Esophagus muscularis mucosa (tissue), 4 donors: Measurements from ENCODE around the gene FANK1.
"Not testable (repeated sequence)": the region's sequence is repeated elsewhere in the genome, so short reads cannot be mapped to it uniquely, and the experiment has no call there.

Experiments
- EP300 ChIP-seq: sonication (generic); formaldehyde crosslinking; IDR thresholded peaks from one replicate; pipeline ENCODE4 v1.6.1; 2017; ENCODE audit warnings: antibody characterized with exemption
- POLR2A ChIP-seq: fragments of 450-650 bp; IDR thresholded peaks from one replicate; pipeline ENCODE4 v1.6.1; 2017; ENCODE audit warnings: antibody characterized with exemption, moderate library complexity, mild to moderate bottlenecking, low read depth
- POLR2AphosphoS5 ChIP-seq, 2 donors: sonication (generic); formaldehyde crosslinking; IDR thresholded peaks; one replicate each; pipeline ENCODE4 v1.6.1; 2017; ENCODE audit warnings: antibody characterized with exemption in 2 of 2
- TF ChIP-seq, protein P1 (sequence below), 3 experiments: fragments of 200-600 bp in 2 of 3; fragments of 450-650 bp in 1 of 3; sonication (generic) in 2 of 3; IDR thresholded peaks; one replicate each; pipeline ENCODE4 v1.5.1; 2017 to 2019; ENCODE audit warnings: antibody characterized with exemption in 3 of 3, mild to moderate bottlenecking in 2 of 3, moderate library complexity in 1 of 3

DNA sequence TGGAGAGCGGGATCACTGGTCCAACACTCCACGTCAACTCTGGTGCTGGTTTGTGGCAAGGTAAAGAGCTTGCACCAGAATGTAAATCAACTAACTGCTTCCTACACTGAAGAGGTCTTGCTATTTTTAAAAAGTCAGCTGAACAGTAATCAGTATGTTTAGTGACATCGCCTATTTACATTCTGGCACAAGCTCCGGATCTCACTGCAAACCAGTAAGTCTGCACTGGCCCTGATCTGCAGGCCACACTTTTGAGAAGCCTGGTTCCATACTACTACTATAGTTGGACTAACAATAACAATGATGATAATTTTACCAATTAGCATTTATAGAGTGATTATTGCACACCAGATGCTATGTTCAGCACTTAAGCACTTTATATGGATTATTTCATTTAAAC, 6.9 kb upstream of the FANK1 start:
- TF ChIP-seq, protein P1, sequence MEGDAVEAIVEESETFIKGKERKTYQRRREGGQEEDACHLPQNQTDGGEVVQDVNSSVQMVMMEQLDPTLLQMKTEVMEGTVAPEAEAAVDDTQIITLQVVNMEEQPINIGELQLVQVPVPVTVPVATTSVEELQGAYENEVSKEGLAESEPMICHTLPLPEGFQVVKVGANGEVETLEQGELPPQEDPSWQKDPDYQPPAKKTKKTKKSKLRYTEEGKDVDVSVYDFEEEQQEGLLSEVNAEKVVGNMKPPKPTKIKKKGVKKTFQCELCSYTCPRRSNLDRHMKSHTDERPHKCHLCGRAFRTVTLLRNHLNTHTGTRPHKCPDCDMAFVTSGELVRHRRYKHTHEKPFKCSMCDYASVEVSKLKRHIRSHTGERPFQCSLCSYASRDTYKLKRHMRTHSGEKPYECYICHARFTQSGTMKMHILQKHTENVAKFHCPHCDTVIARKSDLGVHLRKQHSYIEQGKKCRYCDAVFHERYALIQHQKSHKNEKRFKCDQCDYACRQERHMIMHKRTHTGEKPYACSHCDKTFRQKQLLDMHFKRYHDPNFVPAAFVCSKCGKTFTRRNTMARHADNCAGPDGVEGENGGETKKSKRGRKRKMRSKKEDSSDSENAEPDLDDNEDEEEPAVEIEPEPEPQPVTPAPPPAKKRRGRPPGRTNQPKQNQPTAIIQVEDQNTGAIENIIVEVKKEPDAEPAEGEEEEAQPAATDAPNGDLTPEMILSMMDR (IDR thresholded peaks at IDR 0.05), result not testable (repeated sequence)
- not testable (repeated sequence) for TF ChIP-seq POLR2A; EP300; POLR2AphosphoS5 (IDR thresholded peaks at IDR 0.05)
